Esophagus muscularis mucosa (tissue), 4 donors: Measurements from ENCODE around the gene CLDN10. TPM values are rescaled to one million over a fixed set of nuclear protein-coding genes. Genes with fewer than 3 reads are reported as not detected.

Experiments used
- DNase-seq: peaks from one replicate; pipeline ENCODE4 v3.0.0-alpha.2; 2017; ENCODE audit errors: extremely low spot score
- H3K27ac ChIP-seq, 4 donors: fragments of 200-600 bp; sonication (generic); replicated peaks in 1 of 4; 1 replicate in 3 of 4; 2 replicates in 1 of 4; pipeline ENCODE4 v1.5.1; 2016 to 2019; ENCODE audit warnings: mild to moderate bottlenecking in 1 of 4
- H3K27me3 ChIP-seq, 4 donors: fragments of 200-600 bp; sonication (generic); one replicate each; pipeline versions ENCODE4 v1.5.1 to v1.6.0; 2016 to 2019
- H3K36me3 ChIP-seq, 4 donors: fragments of 200-600 bp; sonication (generic); one replicate each; pipeline ENCODE4 v1.5.1; 2016 to 2019
- H3K4me1 ChIP-seq, 4 donors: fragments of 200-600 bp; sonication (generic); one replicate each; pipeline ENCODE4 v1.5.1; 2016 to 2019
- H3K4me3 ChIP-seq, 4 donors: fragments of 200-600 bp; sonication (generic); 1 replicate in 2 of 4; 2 replicates in 2 of 4; pipeline ENCODE4 v1.5.1; 2016 to 2019; ENCODE audit warnings: mild to moderate bottlenecking in 4 of 4, moderate library complexity in 1 of 4
- H3K9me3 ChIP-seq, 4 donors: fragments of 200-600 bp; sonication (generic); 1 replicate in 3 of 4; 2 replicates in 1 of 4; pipeline ENCODE4 v1.5.1; 2016 to 2019
- EP300 ChIP-seq: sonication (generic); formaldehyde crosslinking; IDR thresholded peaks from one replicate; pipeline ENCODE4 v1.6.1; 2017; ENCODE audit warnings: antibody characterized with exemption
- POLR2A ChIP-seq: fragments of 450-650 bp; IDR thresholded peaks from one replicate; pipeline ENCODE4 v1.6.1; 2017; ENCODE audit warnings: antibody characterized with exemption, moderate library complexity, mild to moderate bottlenecking, low read depth
- POLR2AphosphoS5 ChIP-seq, 2 donors: sonication (generic); formaldehyde crosslinking; IDR thresholded peaks; one replicate each; pipeline ENCODE4 v1.6.1; 2017; ENCODE audit warnings: antibody characterized with exemption in 2 of 2
- WGBS: methylation state at CpG from one replicate; pipeline ENCODE4 v1.1.5; 2018; 5-methylcytosine and 5-hydroxymethylcytosine counted together
- intact Hi-C: fragments of 100-400 bp; cut with DNase I; formaldehyde crosslinking; loops from one replicate; pipeline ENCODE4 v1.15.1; 2023
- total RNA-seq, 4 donors: library from RNA; depleted of rRNA; stranded (reverse); fragments of >200 nt; gene quantifications; one replicate each; pipeline versions ENCODE4 v1.1.0 to v1.2.1, GENCODE V29; 2016
- TF ChIP-seq, protein P1 (sequence below), 3 experiments: fragments of 200-600 bp in 2 of 3; fragments of 450-650 bp in 1 of 3; sonication (generic) in 2 of 3; IDR thresholded peaks; one replicate each; pipeline ENCODE4 v1.5.1; 2017 to 2019; ENCODE audit warnings: antibody characterized with exemption in 3 of 3, mild to moderate bottlenecking in 2 of 3, moderate library complexity in 1 of 3

CLDN10 gene
- total RNA-seq, 4 donors from 2014 or later = 1.2 to 1.9 TPM; not detected in 2

DNA sequence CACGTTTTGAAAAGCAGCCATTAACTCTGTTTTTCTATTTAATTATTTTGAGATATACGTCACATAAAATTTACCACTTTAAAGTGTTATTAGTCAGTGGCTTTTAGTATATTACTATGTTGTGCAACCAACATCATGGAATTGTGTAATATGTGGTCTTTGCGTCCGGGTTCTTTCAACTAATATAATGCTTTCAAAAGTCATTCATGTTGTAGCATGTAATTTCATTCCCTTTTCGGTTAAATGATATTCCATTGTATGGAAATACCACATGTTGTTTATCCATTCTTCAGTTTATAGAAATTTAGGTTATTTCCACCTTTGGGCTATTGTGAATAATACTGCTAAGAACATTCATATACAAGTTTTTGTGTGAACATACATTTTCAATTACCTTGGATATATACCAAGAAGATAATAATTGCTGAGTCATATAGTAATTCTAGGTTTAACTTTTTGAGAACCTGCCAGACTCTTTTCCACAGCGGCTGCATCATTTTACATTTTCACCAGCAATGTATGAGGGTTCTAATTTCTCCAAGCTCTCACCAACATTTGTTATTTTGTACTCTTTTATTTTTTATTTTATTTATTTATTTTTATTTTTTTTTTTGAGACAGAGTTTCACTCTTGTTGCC is 28.1 kb upstream of the CLDN10 start:
- TF ChIP-seq POLR2A (no peak), POLR2AphosphoS5 (IDR thresholded peaks at IDR 0.05) (no peak), EP300 (no peak)
- TF ChIP-seq, protein P1, sequence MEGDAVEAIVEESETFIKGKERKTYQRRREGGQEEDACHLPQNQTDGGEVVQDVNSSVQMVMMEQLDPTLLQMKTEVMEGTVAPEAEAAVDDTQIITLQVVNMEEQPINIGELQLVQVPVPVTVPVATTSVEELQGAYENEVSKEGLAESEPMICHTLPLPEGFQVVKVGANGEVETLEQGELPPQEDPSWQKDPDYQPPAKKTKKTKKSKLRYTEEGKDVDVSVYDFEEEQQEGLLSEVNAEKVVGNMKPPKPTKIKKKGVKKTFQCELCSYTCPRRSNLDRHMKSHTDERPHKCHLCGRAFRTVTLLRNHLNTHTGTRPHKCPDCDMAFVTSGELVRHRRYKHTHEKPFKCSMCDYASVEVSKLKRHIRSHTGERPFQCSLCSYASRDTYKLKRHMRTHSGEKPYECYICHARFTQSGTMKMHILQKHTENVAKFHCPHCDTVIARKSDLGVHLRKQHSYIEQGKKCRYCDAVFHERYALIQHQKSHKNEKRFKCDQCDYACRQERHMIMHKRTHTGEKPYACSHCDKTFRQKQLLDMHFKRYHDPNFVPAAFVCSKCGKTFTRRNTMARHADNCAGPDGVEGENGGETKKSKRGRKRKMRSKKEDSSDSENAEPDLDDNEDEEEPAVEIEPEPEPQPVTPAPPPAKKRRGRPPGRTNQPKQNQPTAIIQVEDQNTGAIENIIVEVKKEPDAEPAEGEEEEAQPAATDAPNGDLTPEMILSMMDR (IDR thresholded peaks at IDR 0.05) = no peak
- Histone ChIP-seq H3K4me3 (no peak overlapping the region), H3K4me1 (no peaks in the 10 kb centered on the region), H3K27me3 (peaks cover 0 to 7% (median 0%) of the 10 kb centered on the region in 4 donors), H3K9me3 (no peaks in the 10 kb centered on the region), H3K36me3 (no peaks in the 10 kb centered on the region), H3K27ac (no peak overlapping the region)
- intact Hi-C loops = no loop called here
- 68% methylated on average over 6 of the region's 6 CpGs for WGBS
- DNase-seq = no peak

- Histone ChIP-seq H3K36me3 (no peaks in the 10 kb centered on the region), H3K4me1 (no peaks in the 10 kb centered on the region), H3K9me3 (no peaks in the 10 kb centered on the region), H3K4me3 (no peak overlapping the region), H3K27me3 (peaks cover 0 to 13% (median 0%) of the 10 kb centered on the region in 4 donors), H3K27ac (no peak overlapping the region)
- intact Hi-C loops = no loop called here
- TF ChIP-seq, protein P1 (IDR thresholded peaks at IDR 0.05) = no peak
- no peak for TF ChIP-seq EP300
- no peak for TF ChIP-seq POLR2A
- no peak for TF ChIP-seq POLR2AphosphoS5 (IDR thresholded peaks at IDR 0.05)
- WGBS = 83% methylated on average over 1 of the region's 1 CpG
- DNase-seq = no peak
Measured at GRCh38 chr13:95527955-95528354, 24.6 kb upstream of the CLDN10 start.

DNA sequence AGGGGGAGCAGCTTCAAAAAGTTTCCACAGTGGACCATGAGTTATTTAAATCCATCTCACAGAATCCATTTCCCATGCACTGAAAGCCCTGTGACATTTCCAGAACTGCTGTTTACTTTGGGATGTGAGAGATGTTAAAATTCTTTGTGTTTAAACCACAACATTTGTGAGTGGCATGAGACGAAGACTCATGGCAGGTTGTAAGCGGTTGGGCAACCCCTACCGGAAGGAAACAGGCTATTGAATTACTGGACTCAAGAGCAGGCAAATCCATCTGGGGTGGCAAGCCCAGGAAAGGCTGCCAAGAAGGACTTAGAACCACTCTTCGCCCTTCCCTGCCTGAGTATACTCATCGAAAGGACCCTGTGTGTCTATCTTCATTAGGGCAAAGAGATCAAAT is 22.3 kb upstream of the CLDN10 start:
- Histone ChIP-seq H3K9me3 (no peaks in the 10 kb centered on the region), H3K4me3 (no peak overlapping the region), H3K4me1 (no peaks in the 10 kb centered on the region), H3K27me3 (peaks cover 0 to 13% (median 0%) of the 10 kb centered on the region in 4 donors), H3K36me3 (no peaks in the 10 kb centered on the region), H3K27ac (no peak overlapping the region)
- WGBS = 35% methylated on average over 5 of the region's 5 CpGs
- DNase-seq = no peak
- TF ChIP-seq, protein P1 (IDR thresholded peaks at IDR 0.05) = no peak
- TF ChIP-seq POLR2AphosphoS5 (IDR thresholded peaks at IDR 0.05) (no peak), EP300 (no peak), POLR2A (no peak)
- intact Hi-C loops = no loop called here

DNA sequence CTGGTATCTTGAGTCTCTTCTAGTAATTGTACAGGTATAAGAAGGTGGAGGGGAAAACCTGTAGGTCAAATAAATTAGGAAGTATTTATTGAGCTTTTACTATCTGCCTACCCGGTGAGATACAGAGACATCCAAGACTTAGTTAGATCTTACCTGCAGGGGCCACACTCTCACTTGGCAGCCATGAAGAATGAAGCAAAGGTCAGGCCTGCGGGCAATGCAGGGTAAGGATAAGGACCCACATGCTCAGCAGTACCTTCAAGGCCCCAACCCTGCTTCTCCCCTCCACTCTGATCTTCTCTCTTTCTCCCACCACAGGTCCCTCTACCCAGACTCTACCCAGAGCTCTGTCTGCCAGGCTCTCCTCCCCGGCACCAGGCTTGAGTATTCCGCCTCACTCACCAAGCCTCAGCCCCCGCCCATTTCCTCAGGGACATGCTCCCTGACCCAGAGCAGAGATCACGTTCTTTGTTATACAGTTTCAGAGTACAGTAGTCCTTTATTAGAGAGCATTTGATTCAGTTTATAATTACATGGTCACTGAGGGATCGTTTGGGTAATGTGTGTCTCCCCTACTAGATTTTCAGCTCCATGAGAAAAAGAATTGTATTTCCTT is 18.9 kb upstream of the CLDN10 start:
- 75% methylated on average over 7 of the region's 7 CpGs for WGBS
- TF ChIP-seq, protein P1 (IDR thresholded peaks at IDR 0.05) = no peak
- TF ChIP-seq POLR2AphosphoS5 (IDR thresholded peaks at IDR 0.05) (no peak), EP300 (no peak), POLR2A (no peak)
- intact Hi-C loops = no loop called here
- no peak overlapping the region for H3K27ac ChIP-seq
- DNase-seq = no peak
- no peak overlapping the region for H3K4me3 ChIP-seq
- no peaks in the 10 kb centered on the region for H3K9me3 ChIP-seq
- peaks cover 0 to 9% (median 0%) of the 10 kb centered on the region in 4 donors for H3K27me3 ChIP-seq
- no peaks in the 10 kb centered on the region for H3K36me3 ChIP-seq
- H3K4me1 ChIP-seq = no peaks in the 10 kb centered on the region
